HepG2 (cell line): ENCODE data around the gene GDE1. TPM values are rescaled to one million over a fixed set of nuclear protein-coding genes. Genes with fewer than 3 reads are reported as not detected.
A peak's percentile ranks its signal among the peaks of the same experiment; 100 is the strongest.

ENCODE experiments used
- ATAC-seq: fragments of 200-7000 bp; cut with Tn5 transposase; 3 replicates; pipeline ENCODE4 v1.9.1; 2020; ENCODE audit warnings: mild to moderate bottlenecking, moderate library complexity
- BruUV-seq: library from RNA; stranded (reverse); fragments of 400-500 nt; replicated peaks from 2 replicates; lab custom pipeline; 2021; lab: Mats Ljungman, UMichigan
- CTCF ChIA-PET: fragments of 300-600 bp; formaldehyde crosslinking; extraction: SDS; loops from one replicate; lab custom pipeline; 2021; ENCODE audit warnings: low total read pairs, inconsistent platforms, low intra/inter-chr PET ratio; lab: Yijun Ruan, JAX
- POLR2A ChIA-PET: fragments of 350-600 bp; sonication (Branson Sonifier 250); formaldehyde crosslinking; loops from one replicate; lab custom pipeline; 2020; ENCODE audit warnings: antibody characterized with exemption, inconsistent platforms; lab: Yijun Ruan, JAX
- DNase-seq: peaks from one replicate; pipeline ENCODE4 v3.0.0-alpha.2; 2015; ENCODE audit warnings: low spot score
- FAIRE-seq: peaks from 3 replicates; lab custom pipeline; 2011; peaks lifted over from hg19 to GRCh38; lab: Jason Lieb, UNC
- H2AFZ ChIP-seq: one replicate; pipeline ENCODE4 v1.6.1; 2011; ENCODE audit warnings: low read length, inconsistent platforms
- H3K27ac ChIP-seq: fragments of 300-600 bp; 3 replicates; pipeline ENCODE4 v1.8.0; 2011; ENCODE audit warnings: mixed run types, mild to moderate bottlenecking, mixed read lengths, low read length, inconsistent platforms; ENCODE audit not compliant: insufficient read depth; ENCODE audit errors: extremely low read length
- H3K27me3 ChIP-seq, 2 experiments: fragments of 200-600 bp in 1 of 2; 2 replicates in 1 of 2; 3 replicates in 1 of 2; pipeline versions ENCODE4 v1.6.0 to v1.8.0; 2011; ENCODE audit warnings: low read length in 2 of 2, mild to moderate bottlenecking in 2 of 2, moderate library complexity in 2 of 2, inconsistent platforms in 1 of 2; ENCODE audit not compliant: insufficient read depth in 2 of 2, control insufficient read depth in 1 of 2
- H3K36me3 ChIP-seq, 2 experiments: fragments of 200-600 bp in 1 of 2; replicated peaks in 1 of 2; 2 replicates in 1 of 2; 3 replicates in 1 of 2; pipeline versions ENCODE4 v1.5.1 to v1.8.0; 2011; ENCODE audit warnings: low read length in 2 of 2, inconsistent platforms in 1 of 2; ENCODE audit not compliant: insufficient read depth in 2 of 2, control insufficient read depth in 1 of 2
- H3K4me1 ChIP-seq: 2 replicates; pipeline ENCODE4 v1.5.1; 2012; ENCODE audit warnings: low read length, inconsistent platforms; ENCODE audit not compliant: insufficient read depth
- H3K4me2 ChIP-seq: 2 replicates; pipeline ENCODE4 v1.6.0; 2011; ENCODE audit warnings: low read depth, low read length, inconsistent platforms
- H3K4me3 ChIP-seq, 3 experiments: fragments of 200-600 bp in 1 of 3; sonication (generic), shearing (Covaris generic) in 1 of 3; replicated peaks in 1 of 3; 2 replicates each; pipeline ENCODE4 v1.5.1; 2011 to 2016; ENCODE audit warnings: low read length in 3 of 3, inconsistent platforms in 2 of 3, low read depth in 2 of 3, mild to moderate bottlenecking in 2 of 3, control low read depth in 1 of 3, mixed read lengths in 1 of 3; ENCODE audit not compliant: insufficient read depth in 1 of 3
- H3K79me2 ChIP-seq: one replicate; pipeline ENCODE4 v1.6.1; 2011; ENCODE audit warnings: low read length, inconsistent platforms; ENCODE audit not compliant: insufficient read depth
- H3K9ac ChIP-seq: 2 replicates; pipeline ENCODE4 v1.6.0; 2011; ENCODE audit warnings: mild to moderate bottlenecking, low read depth, low read length, inconsistent platforms; ENCODE audit not compliant: insufficient read depth
- H3K9me3 ChIP-seq: 2 replicates; pipeline ENCODE4 v1.5.1; 2012; ENCODE audit warnings: mild to moderate bottlenecking, low read length
- H4K20me1 ChIP-seq: 2 replicates; pipeline ENCODE4 v1.6.0; 2011; ENCODE audit warnings: inconsistent platforms, mild to moderate bottlenecking, low read length, moderate library complexity; ENCODE audit not compliant: insufficient read depth
- HNRNPK ChIP-seq: fragments of 200-400 bp; formaldehyde crosslinking; IDR thresholded peaks from 2 replicates; pipeline ENCODE4 v1.6.1; 2018; ENCODE audit warnings: low read length, low read depth, moderate library complexity, mild to moderate bottlenecking; ENCODE audit not compliant: poor library complexity, severe bottlenecking
- SMYD3 ChIP-seq: sonication (generic); formaldehyde crosslinking; IDR thresholded peaks from 2 replicates; pipeline ENCODE4 v1.8.1; 2023; ENCODE audit warnings: mild to moderate bottlenecking, missing genetic modification reagents
- XRCC5 ChIP-seq: fragments of 200-400 bp; formaldehyde crosslinking; optimal IDR thresholded peaks from 2 replicates; pipeline ENCODE3; 2017; ENCODE audit warnings: mild to moderate bottlenecking, low read length
- ZBTB4 ChIP-seq: sonication (generic); formaldehyde crosslinking; IDR thresholded peaks from 2 replicates; pipeline ENCODE4 v1.4.0; 2020; ENCODE audit warnings: missing genetic modification reagents, mild to moderate bottlenecking, borderline replicate concordance
- ZNF343 ChIP-seq: sonication (generic); formaldehyde crosslinking; IDR thresholded peaks from 2 replicates; pipeline ENCODE4 v1.4.0; 2020; ENCODE audit warnings: mild to moderate bottlenecking, missing genetic modification reagents
- ZNF510 ChIP-seq: sonication (generic); formaldehyde crosslinking; IDR thresholded peaks from 2 replicates; pipeline ENCODE4 v1.4.0; 2020; ENCODE audit warnings: low read depth, mild to moderate bottlenecking, missing genetic modification reagents
- WGBS: methylation state at CpG from one replicate; pipeline ENCODE4 v1.1.6; 2017; ENCODE audit warnings: low lambda C conversion rate; 5-methylcytosine and 5-hydroxymethylcytosine counted together
- in situ Hi-C: cut with HindIII; loops from 2 replicates; pipeline ENCODE4 v1.10.0; 2017; ENCODE audit warnings: low pct_unique_long_range_greater_than_20kb; ENCODE audit not compliant: extremely low pct_ligation_motif_present
- intact Hi-C: fragments of 100-400 bp; cut with micrococcal nuclease; formaldehyde crosslinking; loops from one replicate; pipeline ENCODE4 v1.10.0; 2022; ENCODE audit not compliant: unreplicated experiment
- polyA plus RNA-seq, 8 experiments: library from polyadenylated mRNA; depleted of rRNA in 3 of 8; stranded (reverse) in 7 of 8; unstranded in 1 of 8; fragments of >200 nt; fragmentation: Illumina TruSeq in 4 of 8; extraction: Trizol in 4 of 8; gene quantifications; 2 replicates each; pipeline versions ENCODE4 v1.2.1 to v1.2.3, GENCODE V29; 2011 to 2016; ENCODE audit warnings: low read depth in 4 of 8, missing spikeins in 1 of 8, mixed read lengths in 1 of 8; ENCODE audit not compliant: insufficient read depth in 1 of 8
- total RNA-seq, 5 experiments: library from RNA; depleted of rRNA; stranded (reverse); fragments of >200 nt; fragmentation: Illumina TruSeq; extraction: Trizol; gene quantifications; 2 replicates each; pipeline ENCODE4 v1.2.3, GENCODE V29; 2016; ENCODE audit warnings: low read depth in 1 of 5
- TF ChIP-seq, protein P1 (sequence below): sonication (generic); formaldehyde crosslinking; IDR thresholded peaks from 2 replicates; pipeline ENCODE4 v1.5.0; 2020; ENCODE audit warnings: mild to moderate bottlenecking, missing genetic modification reagents

The GDE1 gene
- total and polyA plus RNA-seq, 2 of the 13 experiments (the other 11 are each of a cell fraction or from before 2014, with no cell fraction given), result 35.9 to 59.0 TPM

- no peak for ATAC-seq
- CTCF ChIA-PET, result no interaction called here
- 97% methylated on average over 5 of the region's 5 CpGs for WGBS
- no TSS peak for BruUV-seq
- H3K4me2 ChIP-seq, result no peak overlapping the region
- no peak overlapping the region for H3K4me3 ChIP-seq
- H3K27ac ChIP-seq, result no peak overlapping the region
- peaks cover 25 to 68% of the 10 kb centered on the region in 2 experiments for H3K36me3 ChIP-seq
- TF ChIP-seq HNRNPK (peak; percentile 59), SMYD3 (CRISPR knock-in tag) (no peak)
- no peaks in the 10 kb centered on the region for H3K27me3 ChIP-seq
- in situ Hi-C loops (loop anchor here (10.0 kb wide), 1 partner anchor 281 kb away; no protein-coding TSS in a partner anchor), intact Hi-C loops (no loop called here)
- DNase-seq, result no peak
- POLR2A ChIA-PET, result no interaction called here
- H3K4me1 ChIP-seq, result no peaks in the 10 kb centered on the region
- H3K9me3 ChIP-seq, result no peaks in the 10 kb centered on the region
- no peak overlapping the region for H2AFZ ChIP-seq
- no peaks in the 10 kb centered on the region for H4K20me1 ChIP-seq
- no peaks in the 10 kb centered on the region for H3K79me2 ChIP-seq
- no peak for FAIRE-seq
- no peak overlapping the region for H3K9ac ChIP-seq
Measured at GRCh38 chr16:19505600-19506303, 16.1 kb downstream of the GDE1 start.

GRCh38 chr16:19503461-19504075 is 18.3 kb downstream of the GDE1 start:
- H3K27me3 ChIP-seq, result no peaks in the 10 kb centered on the region
- FAIRE-seq (no peak), DNase-seq (no peak), ATAC-seq (no peak)
- H3K9ac ChIP-seq, result no peak overlapping the region
- no peaks in the 10 kb centered on the region for H3K79me2 ChIP-seq
- H3K4me2 ChIP-seq, result no peak overlapping the region
- no peak overlapping the region for H3K27ac ChIP-seq
- no peaks in the 10 kb centered on the region for H3K9me3 ChIP-seq
- CTCF ChIA-PET, result interaction anchor here (2.0 to 3.8 kb wide), 3 partner anchors 103 to 417 kb away, joined by 12 to 77 read pairs (median 14); no protein-coding TSS in a partner anchor
- H3K36me3 ChIP-seq, result peaks cover 23 to 56% of the 10 kb centered on the region in 2 experiments
- BruUV-seq, result no TSS peak
- POLR2A ChIA-PET, result no interaction called here
- H2AFZ ChIP-seq, result no peak overlapping the region
- WGBS, result 94% methylated on average over 5 of the region's 5 CpGs
- intact Hi-C loops (no loop called here), in situ Hi-C loops (loop anchor here (5.0 to 10.0 kb wide), 3 partner anchors 116 to 416 kb away; no protein-coding TSS in a partner anchor)
- no peaks in the 10 kb centered on the region for H4K20me1 ChIP-seq
- no peak overlapping the region for H3K4me3 ChIP-seq
- H3K4me1 ChIP-seq, result no peaks in the 10 kb centered on the region
- TF ChIP-seq ZBTB4 (CRISPR knock-in tag) (no peak), ZNF343 (CRISPR knock-in tag) (no peak), ZNF510 (no peak), XRCC5 (no peak)
- TF ChIP-seq, protein P1, sequence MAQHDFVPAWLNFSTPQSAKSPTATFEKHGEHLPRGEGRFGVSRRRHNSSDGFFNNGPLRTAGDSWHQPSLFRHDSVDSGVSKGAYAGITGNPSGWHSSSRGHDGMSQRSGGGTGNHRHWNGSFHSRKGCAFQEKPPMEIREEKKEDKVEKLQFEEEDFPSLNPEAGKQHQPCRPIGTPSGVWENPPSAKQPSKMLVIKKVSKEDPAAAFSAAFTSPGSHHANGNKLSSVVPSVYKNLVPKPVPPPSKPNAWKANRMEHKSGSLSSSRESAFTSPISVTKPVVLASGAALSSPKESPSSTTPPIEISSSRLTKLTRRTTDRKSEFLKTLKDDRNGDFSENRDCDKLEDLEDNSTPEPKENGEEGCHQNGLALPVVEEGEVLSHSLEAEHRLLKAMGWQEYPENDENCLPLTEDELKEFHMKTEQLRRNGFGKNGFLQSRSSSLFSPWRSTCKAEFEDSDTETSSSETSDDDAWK (CRISPR knock-in tag), result no peak
